ENCODE data around the gene MS4A15.

MS4A15 gene

DNA sequence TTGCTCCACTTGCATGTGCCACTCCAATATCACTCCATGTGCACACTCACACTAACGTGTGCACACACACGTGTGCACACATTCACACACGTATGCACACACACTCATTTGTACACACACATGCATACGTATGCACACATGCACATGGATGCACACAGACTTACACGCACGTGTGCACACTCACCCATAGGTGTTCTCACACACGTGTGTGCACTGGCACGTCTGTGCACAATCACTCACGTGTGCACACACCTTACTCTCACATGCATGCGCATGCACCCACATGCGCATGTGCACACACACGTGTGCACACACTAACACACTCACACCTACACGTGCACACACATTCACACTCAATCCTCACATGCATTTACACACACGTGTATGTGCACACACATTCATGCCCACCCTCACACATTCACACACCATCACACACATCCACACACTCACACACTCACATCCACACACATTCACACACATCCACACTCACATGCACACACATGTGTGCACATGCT is 9.3 kb upstream of the MS4A15 start:
- TF ChIP-seq, protein P1, sequence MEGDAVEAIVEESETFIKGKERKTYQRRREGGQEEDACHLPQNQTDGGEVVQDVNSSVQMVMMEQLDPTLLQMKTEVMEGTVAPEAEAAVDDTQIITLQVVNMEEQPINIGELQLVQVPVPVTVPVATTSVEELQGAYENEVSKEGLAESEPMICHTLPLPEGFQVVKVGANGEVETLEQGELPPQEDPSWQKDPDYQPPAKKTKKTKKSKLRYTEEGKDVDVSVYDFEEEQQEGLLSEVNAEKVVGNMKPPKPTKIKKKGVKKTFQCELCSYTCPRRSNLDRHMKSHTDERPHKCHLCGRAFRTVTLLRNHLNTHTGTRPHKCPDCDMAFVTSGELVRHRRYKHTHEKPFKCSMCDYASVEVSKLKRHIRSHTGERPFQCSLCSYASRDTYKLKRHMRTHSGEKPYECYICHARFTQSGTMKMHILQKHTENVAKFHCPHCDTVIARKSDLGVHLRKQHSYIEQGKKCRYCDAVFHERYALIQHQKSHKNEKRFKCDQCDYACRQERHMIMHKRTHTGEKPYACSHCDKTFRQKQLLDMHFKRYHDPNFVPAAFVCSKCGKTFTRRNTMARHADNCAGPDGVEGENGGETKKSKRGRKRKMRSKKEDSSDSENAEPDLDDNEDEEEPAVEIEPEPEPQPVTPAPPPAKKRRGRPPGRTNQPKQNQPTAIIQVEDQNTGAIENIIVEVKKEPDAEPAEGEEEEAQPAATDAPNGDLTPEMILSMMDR (conservative IDR thresholded peaks at IDR 0.05; ENCODE audit: low read depth), result no peak
- ChIA-PET CTCF (interaction anchor here (1.2 kb wide), 1 partner anchor 15 kb away, joined by 3 read pairs; no protein-coding TSS in a partner anchor), POLR2A (ENCODE audit: low non-redundant PET) (no interaction called here)
- DNase-seq (ENCODE audit: low spot score), result no peak
- no peak overlapping the region for H3K27ac ChIP-seq

GRCh38 chr11:60748225-60748624 is 8.4 kb upstream of the MS4A15 start:
- TF ChIP-seq, protein P1 (conservative IDR thresholded peaks at IDR 0.05; ENCODE audit: low read depth), result no peak
- ChIA-PET CTCF (no interaction called here), POLR2A (ENCODE audit: low non-redundant PET) (no interaction called here)
- no peak for DNase-seq (ENCODE audit: low spot score)
- H3K27ac ChIP-seq, result no peak overlapping the region

DNA sequence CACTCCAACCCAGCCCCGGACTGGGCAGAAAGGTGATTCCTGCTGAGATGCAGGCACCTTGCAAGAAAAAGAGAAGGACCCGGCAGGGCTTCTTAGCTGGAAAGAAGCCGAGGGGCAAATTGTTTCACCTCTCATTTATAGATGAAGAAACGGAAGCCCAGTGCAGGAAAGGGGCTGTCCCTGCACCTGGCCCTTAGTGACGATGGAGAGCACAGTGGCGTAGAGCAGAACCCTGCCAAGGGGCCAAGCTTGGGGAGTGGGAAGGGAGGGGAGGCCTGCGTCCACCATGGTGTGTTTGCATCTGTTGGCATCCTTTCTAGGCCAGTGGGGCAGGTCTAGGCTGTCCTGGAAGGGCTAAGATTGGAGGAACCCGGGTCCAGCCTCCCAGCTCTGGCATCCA is 7.8 kb upstream of the MS4A15 start:
- CTCF ChIA-PET, result no interaction called here

DNA sequence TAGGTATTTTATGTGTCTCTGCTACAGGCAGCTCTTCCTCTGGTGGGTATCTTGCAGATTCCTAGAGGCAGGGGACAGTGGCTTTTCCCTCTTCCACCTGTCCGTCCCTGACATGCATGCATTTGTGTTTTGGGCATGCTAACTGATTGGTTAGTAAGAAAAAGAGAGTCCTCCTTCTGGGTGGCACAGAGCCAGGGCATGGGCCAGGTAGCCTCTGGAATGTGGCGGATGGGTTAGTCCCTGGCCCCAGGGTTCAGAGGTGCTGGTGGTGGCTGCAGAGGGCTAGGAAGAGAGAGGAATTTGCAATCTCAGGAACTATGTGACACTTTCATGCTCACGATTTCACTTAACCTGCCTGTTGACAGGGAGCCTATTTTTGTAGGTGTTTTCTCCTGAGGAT is 5.8 kb upstream of the MS4A15 start:
- POLR2A ChIA-PET (ENCODE audit: low non-redundant PET), result no interaction called here
- no peak for DNase-seq (ENCODE audit: low spot score)
- no peak overlapping the region for H3K27ac ChIP-seq
- TF ChIP-seq, protein P1 (conservative IDR thresholded peaks at IDR 0.05; ENCODE audit: low read depth), result no peak
- CTCF ChIA-PET, result no interaction called here

More for the DNA sequence above, 7.8 kb upstream of the MS4A15 start:
- POLR2A ChIA-PET (ENCODE audit: low non-redundant PET), result no interaction called here
- no peak overlapping the region for H3K27ac ChIP-seq
- DNase-seq (ENCODE audit: low spot score), result no peak
- TF ChIP-seq, protein P1 (conservative IDR thresholded peaks at IDR 0.05; ENCODE audit: low read depth), result no peak

GRCh38 chr11:60753309-60753708 is 3.4 kb upstream of the MS4A15 start:
- DNase-seq (ENCODE audit: low spot score), result no peak
- TF ChIP-seq, protein P1 (conservative IDR thresholded peaks at IDR 0.05; ENCODE audit: low read depth), result no peak
- no peak overlapping the region for H3K27ac ChIP-seq
- ChIA-PET POLR2A (ENCODE audit: low non-redundant PET) (no interaction called here), CTCF (no interaction called here)

GRCh38 chr11:60754887-60755286 is 1.8 kb upstream of the MS4A15 start:
- TF ChIP-seq, protein P1 (conservative IDR thresholded peaks at IDR 0.05; ENCODE audit: low read depth), result no peak
- no peak for DNase-seq (ENCODE audit: low spot score)
- POLR2A ChIA-PET (ENCODE audit: low non-redundant PET), result no interaction called here
- no peak overlapping the region for H3K27ac ChIP-seq
- CTCF ChIA-PET, result no interaction called here
